ENCODE data around the gene ABLIM1.

The ABLIM1 gene

DNA sequence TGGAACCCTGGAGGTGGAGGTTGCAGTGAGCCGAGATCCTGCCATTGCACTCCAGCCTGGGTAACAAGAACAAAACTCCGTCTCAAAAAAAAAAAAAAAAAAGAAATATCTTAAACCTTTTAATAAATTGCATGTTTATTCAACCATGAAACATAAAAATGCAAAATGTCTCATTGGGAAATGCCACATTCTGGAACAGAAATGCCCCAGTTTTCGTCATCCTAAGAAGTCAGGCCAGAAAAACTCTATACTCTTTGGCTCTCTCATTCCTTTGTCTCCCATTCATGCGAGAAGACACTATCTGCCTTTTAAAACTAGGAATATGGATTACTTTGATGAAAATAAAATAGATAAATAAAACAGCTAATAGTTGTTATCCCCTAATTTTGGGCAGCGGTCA, 21.5 kb upstream of the ABLIM1 start:
- DNase-seq: no peak

DNA sequence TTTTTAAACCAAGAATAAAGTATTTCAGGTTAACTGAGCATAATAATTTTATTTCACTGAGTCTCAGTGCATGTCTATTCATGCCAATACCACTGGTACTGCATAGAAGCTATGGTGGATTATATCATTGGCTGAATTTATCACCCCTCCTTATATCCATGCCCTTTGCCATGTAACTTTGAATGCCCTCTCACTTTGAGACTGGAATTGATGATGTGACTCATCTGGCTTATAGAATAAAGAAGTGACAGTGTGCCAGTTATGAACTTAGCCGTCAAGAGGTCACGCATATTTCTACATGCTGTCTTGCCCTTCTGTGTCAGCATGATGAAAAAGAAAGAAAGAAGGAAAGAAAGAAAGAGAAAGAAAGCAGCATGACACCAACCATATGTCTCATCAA, 20.7 kb upstream of the ABLIM1 start:
- DNase-seq: no peak

DNA sequence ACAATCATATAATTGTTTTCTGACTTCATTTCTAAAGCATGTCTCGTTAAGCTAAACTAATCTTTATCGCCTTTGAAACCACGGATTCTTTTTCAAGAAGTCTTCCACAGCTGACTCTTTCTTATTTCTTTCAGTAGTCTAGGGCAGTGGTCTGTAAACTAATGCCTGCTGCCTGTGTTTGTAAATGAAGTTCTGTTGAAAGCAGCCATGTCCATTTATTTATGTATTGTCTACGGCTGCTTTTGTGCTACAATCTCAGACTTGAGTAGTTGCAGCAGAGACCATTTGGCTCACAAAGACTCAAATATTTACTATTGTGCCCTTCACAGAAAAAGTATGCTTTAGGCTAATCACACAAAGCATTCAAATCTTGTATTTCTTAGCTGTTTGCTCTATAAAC, 20.3 kb upstream of the ABLIM1 start:
- DNase-seq: no peak

DNA sequence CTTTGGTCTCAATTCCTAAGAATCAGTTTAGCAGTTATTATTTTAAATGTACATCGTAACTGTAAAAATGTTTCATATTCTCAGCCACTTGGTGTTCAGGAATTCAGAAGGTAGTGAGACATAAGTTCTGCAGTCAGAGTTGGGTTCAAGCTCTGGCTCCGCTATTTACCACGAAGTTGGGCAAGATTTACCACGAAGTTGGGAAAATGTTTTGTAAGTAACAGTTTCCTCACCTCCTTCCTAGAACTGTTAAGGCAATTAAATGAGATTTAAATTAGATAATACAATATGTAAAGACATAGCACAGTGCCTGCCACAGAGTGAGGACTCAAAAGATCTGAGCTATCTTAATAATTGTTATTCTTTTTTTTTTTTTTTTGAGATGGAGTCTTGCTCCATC, 16.3 kb upstream of the ABLIM1 start:
- DNase-seq: no peak

DNA sequence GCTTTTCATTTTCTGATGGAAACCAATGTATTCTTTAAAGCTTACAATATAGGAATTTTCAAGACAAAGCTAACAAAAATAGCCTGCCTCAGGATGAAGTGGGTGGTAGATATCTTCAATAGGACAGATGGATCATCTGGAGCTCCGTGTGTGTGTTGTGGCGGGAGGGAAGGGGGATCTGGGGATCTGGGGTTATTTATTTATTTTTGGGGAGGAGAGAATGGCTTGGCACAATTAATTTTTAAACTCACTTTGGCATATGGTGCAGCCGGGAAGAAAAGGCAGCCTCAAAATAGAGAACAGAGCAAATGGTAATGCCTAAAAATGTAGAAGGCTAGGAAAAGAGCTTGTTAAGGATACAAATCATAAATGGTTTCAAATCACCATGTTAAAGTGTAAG, 11.6 kb upstream of the ABLIM1 start:
- DNase-seq: no peak

DNA sequence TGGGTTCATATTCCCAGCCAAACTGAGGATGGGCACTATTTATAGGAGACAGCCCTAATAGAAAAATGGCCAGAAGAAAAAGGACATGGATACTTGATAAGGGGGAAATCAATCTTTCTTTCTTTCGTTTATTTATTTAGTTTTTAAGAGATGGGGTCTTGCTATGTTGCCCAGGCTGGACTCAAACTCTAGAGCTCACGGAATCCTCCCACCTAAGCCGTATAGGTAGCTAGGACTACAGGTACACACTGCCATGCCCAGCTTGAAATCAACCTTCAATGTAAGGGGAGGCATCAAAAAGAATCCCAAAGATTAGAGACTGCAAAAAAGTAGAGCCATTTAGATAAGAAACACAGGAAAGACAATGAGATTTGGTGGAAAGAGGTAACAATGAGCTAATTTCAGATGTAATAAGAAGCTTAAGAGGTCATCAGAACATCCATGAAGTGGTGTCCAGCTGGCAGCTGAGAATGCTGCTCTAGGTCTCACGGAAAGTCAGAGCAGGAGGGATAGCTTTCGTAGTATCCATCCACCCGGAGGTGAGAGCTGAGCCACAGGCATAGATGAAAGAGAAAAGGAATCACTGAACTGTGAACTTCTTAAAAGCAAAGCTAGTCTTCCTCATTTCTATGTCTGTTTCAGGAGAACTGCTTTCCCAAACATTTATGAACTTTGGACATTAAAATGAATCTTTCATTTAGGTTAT, 10.5 kb upstream of the ABLIM1 start:
- no peak for DNase-seq

DNA sequence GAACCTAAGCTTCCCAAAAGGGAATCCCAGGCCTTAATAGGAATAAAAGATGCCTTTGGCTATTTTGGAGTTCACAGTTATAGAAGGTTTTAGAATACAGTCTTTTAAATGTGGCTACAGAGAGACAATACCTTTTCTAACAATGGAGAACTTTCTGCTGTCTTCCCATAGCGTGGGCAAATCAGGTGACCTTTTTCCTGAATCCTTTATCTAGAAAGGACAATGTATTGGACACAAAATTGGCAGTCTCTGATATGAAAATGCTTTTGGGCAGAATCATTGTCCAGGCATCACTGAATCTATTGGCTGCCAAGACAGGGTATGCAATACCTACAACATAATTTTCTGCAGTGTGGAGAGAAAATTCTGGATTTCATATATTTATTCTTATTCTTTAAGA, 7.8 kb upstream of the ABLIM1 start:
- DNase-seq: no peak

DNA sequence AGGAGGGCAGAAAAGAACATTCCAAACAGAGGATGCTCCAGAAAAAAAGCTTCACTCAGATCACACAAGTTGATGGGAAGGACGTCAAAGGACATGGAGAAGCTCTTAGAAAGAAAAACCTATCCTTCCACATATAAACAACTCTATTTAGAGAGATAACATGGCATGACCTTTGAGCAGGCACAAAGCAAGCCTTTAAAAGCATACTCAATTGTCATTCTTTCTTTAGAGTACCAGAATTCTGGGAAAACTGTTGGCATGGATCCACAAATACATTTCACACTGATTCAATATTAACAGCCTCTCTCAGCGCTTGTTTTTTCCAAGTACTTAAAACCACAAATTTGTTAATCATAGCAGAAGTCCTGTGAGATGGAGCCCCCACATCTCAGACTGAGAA, 7.3 kb upstream of the ABLIM1 start:
- DNase-seq: no peak

DNA sequence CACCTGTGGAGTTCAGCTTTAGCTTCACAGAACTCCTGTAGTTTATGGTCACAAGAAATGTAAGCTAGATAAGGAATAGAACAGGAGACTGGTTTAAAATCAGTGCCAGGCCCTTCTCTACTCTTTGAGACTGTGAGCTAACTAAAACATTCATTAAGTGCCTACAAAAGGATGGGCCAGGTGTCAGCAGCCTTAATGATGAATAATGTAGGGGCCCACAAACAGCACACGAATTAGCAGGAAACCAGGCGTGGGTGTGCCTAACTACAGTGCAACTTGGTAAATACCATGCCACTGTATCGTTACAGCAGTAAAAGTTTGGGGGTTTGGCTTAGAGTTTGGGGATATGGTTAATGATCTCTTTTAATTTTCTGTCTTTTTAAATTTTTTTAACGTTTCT, 6.1 kb upstream of the ABLIM1 start:
- DNase-seq: no peak

DNA sequence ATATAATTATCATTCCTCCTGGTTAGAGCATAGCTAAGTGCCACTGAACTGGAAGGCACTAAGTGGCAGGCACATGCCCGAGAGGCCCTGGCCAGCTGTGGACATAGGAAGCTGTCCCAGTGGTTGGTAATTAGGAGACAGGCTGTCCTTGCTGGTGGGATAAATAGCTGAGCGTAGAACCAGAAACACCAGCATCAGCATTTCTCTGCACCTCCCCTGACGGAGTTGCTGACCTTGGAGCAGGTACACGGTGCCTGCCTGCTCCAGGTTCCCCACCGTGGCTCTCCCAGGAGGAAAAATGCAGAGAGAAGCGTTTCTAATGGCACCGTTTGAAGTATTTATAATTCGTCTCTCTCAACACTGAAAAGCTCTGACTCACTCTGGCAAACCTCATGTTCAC, 5.6 kb upstream of the ABLIM1 start:
- DNase-seq: no peak

DNA sequence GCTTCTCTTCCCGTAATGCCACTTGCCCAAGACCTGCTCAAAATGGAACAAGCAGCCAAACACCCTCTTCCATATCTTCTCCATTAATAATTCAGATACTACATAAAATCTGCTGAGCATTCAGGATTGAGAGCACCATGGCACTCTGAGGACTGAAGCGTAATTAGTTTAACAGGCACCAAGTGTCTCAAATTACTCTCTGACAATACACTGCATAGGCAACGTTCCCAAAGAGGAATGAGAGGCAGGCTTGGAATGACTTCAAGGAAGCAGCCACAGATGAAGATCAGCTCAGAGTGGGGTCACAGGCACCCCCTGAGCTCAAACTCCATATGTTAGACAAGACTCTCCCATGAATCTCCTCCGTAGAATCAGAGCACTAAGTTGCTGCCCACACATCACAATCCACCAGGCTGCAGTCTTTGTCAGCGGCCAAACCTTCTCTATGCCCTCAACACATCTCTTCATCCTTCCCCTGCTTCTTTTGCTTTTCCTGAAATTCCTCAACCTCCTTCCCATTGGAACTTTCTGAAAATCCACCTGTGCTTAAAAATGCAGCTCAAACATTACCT, 4.7 kb upstream of the ABLIM1 start:
- DNase-seq: peak; percentile 22

DNA sequence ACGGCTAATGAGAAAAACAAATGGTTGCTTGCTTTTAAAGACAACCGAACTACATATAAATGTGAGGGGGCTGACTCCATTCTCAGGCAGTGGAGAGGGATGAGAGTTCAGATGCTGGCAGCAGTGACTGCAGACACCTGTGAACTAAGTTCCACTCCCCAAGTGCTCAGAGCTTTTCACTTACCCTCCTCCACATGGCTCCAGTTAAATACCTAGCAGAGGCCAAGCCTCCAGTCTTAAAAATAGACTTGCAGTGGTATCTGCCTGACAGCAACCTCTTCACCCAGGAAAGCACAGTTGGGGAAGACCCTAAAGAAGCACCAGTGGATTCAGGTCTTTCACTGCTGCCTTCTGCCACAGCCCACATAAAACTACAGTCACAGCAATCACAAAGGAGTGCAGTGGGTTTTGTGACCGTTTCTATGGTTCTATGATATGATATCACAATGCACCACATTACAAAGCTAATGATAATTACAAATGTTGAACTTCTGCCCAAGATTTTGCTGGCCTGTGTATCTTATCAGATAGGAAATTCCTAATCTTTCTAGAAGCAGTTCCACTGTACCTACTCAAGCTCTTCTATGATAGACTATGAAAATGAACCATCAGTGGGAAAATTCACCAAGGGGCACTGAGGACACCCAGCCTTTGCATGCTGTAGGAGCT, 3.3 kb upstream of the ABLIM1 start:
- no peak for DNase-seq

DNA sequence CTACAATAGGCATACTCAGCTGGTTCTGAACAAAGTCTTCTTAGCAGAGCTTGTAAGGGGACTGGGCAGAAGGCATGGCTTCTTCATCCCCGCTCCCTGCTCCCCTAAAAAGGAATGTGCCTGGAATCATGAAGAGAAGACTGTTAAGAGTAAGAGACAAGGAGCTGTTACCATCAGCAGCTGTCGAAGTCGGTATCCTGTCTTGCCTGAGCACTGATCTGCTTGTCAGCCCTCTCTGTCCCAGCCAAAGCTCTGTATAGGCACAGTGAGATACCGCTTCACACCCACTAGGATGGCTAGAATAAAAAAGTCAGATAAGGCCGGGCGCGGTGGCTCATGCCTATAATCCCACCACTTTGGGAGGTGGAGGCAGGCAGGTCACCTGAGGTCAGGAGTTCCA, 2.4 kb downstream of the ABLIM1 start:
- DNase-seq: no peak

DNA sequence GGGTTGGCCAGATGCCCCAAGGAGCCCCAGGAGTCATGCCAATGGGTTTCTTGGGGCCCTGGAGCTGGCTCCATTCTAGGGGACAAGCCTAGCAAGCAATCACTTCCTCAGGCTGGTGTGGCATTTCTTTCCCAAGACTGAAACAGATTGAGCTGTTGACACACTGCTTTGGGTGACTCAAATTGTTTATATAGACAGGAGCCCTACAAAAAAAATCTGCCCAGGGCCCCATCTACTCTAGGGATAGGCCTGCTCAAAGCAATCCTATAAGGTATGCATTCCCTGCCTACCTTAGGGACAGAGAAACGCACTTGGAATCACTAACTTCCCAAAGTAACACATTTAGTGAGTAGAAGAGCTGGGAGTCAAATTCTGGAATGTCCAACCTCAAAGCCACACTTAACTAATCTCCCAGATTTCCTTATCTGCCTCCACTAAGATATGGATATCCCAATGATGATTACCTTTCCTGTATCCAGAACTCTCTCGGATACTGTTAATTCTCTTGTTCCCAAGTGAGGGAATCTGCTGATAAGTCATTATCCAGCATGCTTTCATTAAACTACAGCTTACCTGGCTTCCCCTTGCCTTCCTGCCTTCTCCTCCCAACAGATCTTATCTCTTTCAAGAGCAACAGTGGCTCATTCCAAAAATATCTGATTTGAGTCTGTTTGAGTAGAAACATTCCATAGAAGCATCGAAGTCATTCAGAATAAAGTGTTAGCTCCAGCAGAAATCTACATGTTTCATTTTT, 3.1 kb downstream of the ABLIM1 start:
- no peak for DNase-seq

DNA sequence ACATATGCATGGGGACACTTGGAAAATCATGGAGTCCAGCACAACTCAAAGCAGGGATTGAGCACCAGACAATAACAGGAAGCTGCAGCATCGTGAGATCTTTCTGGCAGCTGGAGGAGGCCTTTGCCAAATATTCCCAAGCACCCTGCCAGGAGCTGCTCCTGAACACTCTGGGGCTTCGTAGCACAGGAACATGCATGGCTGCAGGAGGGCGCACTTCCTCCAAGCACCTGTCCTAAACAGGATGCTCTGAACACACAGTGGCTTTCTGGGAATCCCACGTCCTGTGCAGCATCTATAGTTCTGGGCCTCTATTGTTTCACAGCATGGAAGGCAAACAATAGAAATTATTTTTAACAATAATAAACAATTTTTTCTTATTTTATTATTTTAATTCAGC, 4.1 kb downstream of the ABLIM1 start:
- DNase-seq: no peak

DNA sequence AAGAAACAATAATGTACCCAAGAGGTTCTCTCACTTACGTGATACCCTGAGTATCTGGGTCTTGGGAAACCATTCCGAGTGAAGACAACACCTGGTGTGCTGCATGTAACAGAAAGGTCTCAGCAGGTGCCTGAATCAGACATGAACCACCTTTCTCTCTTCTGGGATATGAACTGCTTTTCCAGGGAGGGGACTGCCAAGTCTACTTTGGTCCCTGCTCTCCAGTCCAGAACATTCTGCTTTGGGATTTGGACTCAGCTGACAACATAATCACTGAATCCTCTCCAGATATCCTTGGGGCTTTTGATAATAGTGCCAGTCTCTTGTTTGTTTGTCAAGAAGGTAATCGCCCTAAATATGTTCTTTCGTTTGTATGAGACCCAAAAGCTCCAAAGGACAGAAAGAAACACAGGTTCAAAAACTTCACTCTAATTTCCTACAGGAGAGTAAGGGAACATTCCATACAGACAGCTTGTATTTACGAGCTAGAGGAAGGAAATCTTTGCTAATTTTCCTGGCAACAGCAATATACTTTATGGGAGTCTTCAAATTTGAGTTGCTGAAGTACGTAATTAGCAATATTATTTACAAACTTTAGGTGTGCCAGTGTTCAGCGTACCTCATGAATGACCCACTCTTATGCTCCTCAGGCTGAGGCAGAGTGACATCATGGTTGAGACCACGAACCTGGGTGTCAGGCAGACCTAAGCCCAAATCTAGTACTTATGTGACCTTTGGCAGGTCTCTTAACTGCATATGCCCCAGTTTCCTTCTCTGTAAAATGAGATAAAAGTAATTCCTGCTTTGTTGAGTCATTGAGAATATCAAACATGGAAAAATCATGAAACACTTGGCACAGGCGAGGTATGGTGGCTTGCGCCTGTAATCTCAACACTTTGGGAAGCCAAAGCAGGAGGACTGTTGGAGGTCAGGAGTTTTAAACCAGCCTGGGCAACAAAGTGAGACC, 5.4 kb downstream of the ABLIM1 start:
- DNase-seq: no peak

DNA sequence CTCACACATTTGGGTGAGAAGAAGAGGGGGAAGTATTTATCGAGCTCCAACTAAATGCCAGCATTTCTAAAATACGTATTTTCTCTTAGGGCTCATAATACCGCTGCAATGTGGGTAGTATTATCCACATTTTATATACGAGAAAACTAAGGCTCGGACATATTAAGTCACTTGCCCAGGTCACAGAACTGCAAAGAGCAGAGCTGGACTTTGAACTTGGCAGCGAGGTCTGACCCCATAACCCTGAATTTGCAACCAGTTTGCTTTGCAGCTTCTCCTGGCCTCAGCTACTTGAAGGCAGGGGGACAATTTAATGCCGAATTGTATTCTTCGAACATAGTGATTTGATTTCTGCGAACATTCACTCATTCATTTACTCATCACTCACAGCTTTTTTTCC, 7.2 kb downstream of the ABLIM1 start:
- DNase-seq: no peak

DNA sequence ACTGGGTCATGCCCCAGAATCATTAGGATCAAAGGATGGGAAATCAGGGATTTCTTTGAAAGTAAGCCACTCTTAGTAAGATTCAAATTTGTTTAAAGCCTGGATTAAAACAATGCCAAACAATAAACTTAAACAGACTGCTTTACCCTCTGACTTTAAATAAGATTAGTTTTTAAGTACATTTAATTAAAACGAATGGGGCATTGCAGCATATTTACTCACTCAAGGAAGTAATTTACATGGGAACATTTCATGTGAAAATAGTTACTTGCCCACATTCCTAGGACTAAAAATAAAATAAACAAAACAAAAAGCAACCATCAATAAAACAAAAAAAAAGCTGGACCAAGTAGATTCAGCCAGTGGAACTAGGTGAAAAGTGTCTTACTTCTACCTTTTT, 7.8 kb downstream of the ABLIM1 start:
- no peak for DNase-seq

DNA sequence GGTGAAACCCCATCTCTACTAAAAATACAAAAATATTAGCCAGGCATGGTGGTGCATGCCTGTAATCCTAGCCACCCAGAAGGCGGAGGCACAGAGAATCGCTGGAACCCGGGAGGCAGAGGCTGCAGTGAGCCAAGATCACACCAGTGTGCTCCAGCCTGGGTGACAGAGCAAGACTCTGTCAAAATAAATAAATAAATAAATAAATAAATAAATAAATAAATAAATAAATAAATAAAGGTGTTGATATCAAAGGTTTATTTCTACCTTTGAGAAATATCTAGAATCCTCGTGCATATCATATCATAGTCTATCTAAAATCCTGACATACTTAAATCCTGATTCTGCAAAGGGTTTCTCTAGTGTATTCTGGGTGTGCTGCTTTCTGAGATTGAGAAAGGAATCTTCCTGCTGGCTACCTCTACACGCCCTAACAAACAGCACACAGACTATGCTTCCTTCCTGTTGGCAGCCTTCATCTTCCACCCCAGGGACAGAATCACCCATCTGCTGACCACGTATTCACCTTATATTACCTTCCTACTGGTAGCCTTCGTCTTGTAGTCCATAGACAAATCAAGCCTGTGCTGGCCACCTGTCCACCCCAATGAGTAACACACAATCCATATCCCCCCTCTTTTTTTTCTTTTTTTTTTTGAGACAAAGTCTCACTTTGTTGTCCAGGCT, 8.7 kb downstream of the ABLIM1 start:
- DNase-seq: no peak

DNA sequence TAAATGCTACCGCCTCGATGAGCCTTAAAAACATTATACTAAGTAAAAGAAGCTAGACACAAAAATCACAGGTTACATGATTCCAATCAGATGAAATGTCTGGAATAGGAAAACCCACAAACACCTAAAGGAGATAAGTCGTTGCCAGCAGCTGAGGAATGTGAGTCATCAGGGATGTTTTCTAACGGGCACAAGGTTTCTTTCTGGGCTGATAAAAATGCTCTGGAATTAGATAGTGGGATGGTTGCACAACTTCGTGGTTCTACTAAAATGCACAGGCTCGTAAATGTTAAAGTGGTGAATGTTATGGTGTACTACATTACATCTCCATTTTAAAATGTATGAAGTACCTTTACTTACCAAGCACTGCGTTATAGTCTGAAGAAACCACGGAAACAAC, 9.7 kb downstream of the ABLIM1 start:
- peak; percentile 91 for DNase-seq

DNA sequence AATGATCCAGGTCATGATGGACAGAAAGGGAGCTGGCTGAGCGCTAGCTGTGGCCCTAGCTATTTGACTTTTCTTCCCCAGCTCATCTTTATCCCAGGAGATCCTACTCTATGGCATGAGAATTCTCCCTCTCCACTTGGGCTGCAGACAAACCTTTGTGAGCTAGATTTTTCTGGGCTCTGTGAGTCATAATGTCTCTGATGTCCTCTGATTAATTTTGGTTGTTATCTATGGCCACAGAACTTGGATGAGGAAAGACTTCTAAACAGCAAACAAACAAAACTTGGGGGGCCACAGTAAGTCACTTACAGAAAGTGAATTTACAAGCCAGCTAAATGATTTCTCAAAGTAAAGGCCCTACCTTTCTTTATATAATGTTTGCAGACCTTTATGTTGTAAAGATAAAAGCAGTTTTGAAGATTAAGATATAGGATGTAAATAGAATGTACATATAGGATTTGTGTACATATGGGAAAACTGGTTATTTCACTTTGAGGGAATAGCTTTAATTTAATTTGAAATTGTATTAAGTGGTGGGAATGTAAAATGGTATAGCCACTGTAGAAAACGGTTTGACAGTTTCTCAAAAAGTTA, 10.4 kb downstream of the ABLIM1 start:
- peak; percentile 35 for DNase-seq

DNA sequence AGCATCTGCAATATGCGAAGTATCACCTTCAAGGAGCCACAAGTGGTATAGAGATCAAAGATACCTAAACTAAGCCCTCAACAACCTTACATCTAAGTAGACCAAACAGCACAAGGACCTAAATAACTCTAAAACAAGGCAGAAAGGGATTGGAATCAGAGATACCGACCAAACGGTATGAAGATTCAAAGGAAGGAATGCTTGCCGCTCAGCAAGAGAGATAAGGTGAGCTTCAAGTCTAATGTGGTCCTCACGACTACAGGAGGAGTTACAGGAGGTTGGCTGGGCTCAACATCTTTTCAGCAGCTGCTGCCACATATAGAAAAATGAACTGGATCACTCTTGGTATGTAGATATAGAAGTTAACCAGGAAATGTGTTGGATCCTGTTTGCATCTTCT, 11.6 kb downstream of the ABLIM1 start:
- DNase-seq: no peak
